Glutamatergic neuron (in vitro differentiated cells): ENCODE results near the gene TP53TG5. TPM values are rescaled to one million over a fixed set of nuclear protein-coding genes. Genes with fewer than 3 reads are reported as not detected.
A peak's percentile ranks its signal among the peaks of the same experiment; 100 is the strongest.

Experiments
- DNase-seq: peaks from one replicate; pipeline ENCODE4 v3.0.0; 2022
- H3K27ac Mint-ChIP-seq: one replicate; pipeline ENCODE4 v1.8.0; 2020; ENCODE audit warnings: mild to moderate bottlenecking, mixed read lengths, inconsistent platforms; ENCODE audit not compliant: unreplicated experiment
- H3K27me3 Mint-ChIP-seq: one replicate; pipeline ENCODE4 v1.8.0; 2020; ENCODE audit warnings: mild to moderate bottlenecking, moderate library complexity, mixed read lengths, inconsistent platforms; ENCODE audit not compliant: unreplicated experiment
- H3K36me3 Mint-ChIP-seq: one replicate; pipeline ENCODE4 v1.8.0; 2020; ENCODE audit warnings: mild to moderate bottlenecking, mixed read lengths, inconsistent platforms; ENCODE audit not compliant: unreplicated experiment
- H3K4me1 Mint-ChIP-seq: one replicate; pipeline ENCODE4 v1.8.0; 2020; ENCODE audit warnings: mild to moderate bottlenecking, low read depth, mixed read lengths, inconsistent platforms; ENCODE audit not compliant: unreplicated experiment
- H3K4me3 Mint-ChIP-seq: one replicate; pipeline ENCODE4 v1.8.0; 2020; ENCODE audit warnings: mild to moderate bottlenecking, mixed read lengths, inconsistent platforms; ENCODE audit not compliant: unreplicated experiment
- H3K9me3 Mint-ChIP-seq: one replicate; pipeline ENCODE4 v1.8.0; 2020; ENCODE audit warnings: mild to moderate bottlenecking, moderate library complexity, mixed read lengths, inconsistent platforms; ENCODE audit not compliant: unreplicated experiment
- CTCF ChIP-seq: fragments of 200-600 bp; sonication (generic); IDR thresholded peaks from one replicate; pipeline ENCODE4 v1.5.0; 2021; ENCODE audit not compliant: partially characterized antibody, unreplicated experiment
- total RNA-seq: library from RNA; stranded (reverse); fragmentation: NEBNext Ultra II Directional; extraction: Animal tissue kit (Norgen Biotek cat#: 25700); gene quantifications from one replicate; pipeline ENCODE4 v1.2.1, GENCODE V29; 2021; ENCODE audit not compliant: unreplicated experiment

The TP53TG5 gene
- total RNA-seq, 1 donor from 2014 or later = not detected

- H3K4me1 Mint-ChIP-seq = peaks cover 1% of the 10 kb centered on the region
- peaks cover 5% of the 10 kb centered on the region for H3K27me3 Mint-ChIP-seq
- peaks cover 5% of the 10 kb centered on the region for H3K9me3 Mint-ChIP-seq
Measured at GRCh38 chr20:45339084-45339483, 39.0 kb downstream of the TP53TG5 start.

GRCh38 chr20:45338121-45339030, 39.7 kb downstream of the TP53TG5 start:
- Mint-ChIP-seq H3K4me1 (peaks cover 1% of the 10 kb centered on the region), H3K9me3 (peaks cover 5% of the 10 kb centered on the region), H3K4me3 (no peak overlapping the region), H3K27me3 (peaks cover 5% of the 10 kb centered on the region), H3K27ac (no peak overlapping the region), H3K36me3 (no peaks in the 10 kb centered on the region)
- no peak for TF ChIP-seq CTCF
- DNase-seq = no peak

More at GRCh38 chr20:45339084-45339483, 39.0 kb downstream of the TP53TG5 start:
- Mint-ChIP-seq H3K27ac (peak overlapping the region; percentile 38), H3K36me3 (no peaks in the 10 kb centered on the region), H3K4me3 (no peak overlapping the region)
- DNase-seq = no peak
- no peak for TF ChIP-seq CTCF

- no peak overlapping the region for H3K27ac Mint-ChIP-seq
Measured at GRCh38 chr20:45337367-45338120, 40.6 kb downstream of the TP53TG5 start.

GRCh38 chr20:45336530-45337366, 41.4 kb downstream of the TP53TG5 start:
- H3K4me1 Mint-ChIP-seq = peaks cover 1% of the 10 kb centered on the region
- no peaks in the 10 kb centered on the region for H3K36me3 Mint-ChIP-seq
- H3K27ac Mint-ChIP-seq = no peak overlapping the region
- DNase-seq = no peak
- peaks cover 5% of the 10 kb centered on the region for H3K9me3 Mint-ChIP-seq
- H3K27me3 Mint-ChIP-seq = peaks cover 5% of the 10 kb centered on the region
- no peak overlapping the region for H3K4me3 Mint-ChIP-seq
- TF ChIP-seq CTCF = no peak

More at GRCh38 chr20:45337367-45338120, 40.6 kb downstream of the TP53TG5 start:
- Mint-ChIP-seq H3K27me3 (peaks cover 5% of the 10 kb centered on the region), H3K9me3 (peaks cover 5% of the 10 kb centered on the region), H3K36me3 (no peaks in the 10 kb centered on the region), H3K4me3 (no peak overlapping the region), H3K4me1 (peaks cover 1% of the 10 kb centered on the region)
- no peak for TF ChIP-seq CTCF
- no peak for DNase-seq
